Ramos (cell line): ENCODE data around the gene SARDH.

Experiments used
- in situ Hi-C: fragments of 300-500 bp; cut with MboI; formaldehyde crosslinking; loops from one replicate; pipeline ENCODE4 v1.14.3; 2022; ENCODE audit warnings: low sequenced_read_pairs; ENCODE audit not compliant: unreplicated experiment

The SARDH gene

DNA sequence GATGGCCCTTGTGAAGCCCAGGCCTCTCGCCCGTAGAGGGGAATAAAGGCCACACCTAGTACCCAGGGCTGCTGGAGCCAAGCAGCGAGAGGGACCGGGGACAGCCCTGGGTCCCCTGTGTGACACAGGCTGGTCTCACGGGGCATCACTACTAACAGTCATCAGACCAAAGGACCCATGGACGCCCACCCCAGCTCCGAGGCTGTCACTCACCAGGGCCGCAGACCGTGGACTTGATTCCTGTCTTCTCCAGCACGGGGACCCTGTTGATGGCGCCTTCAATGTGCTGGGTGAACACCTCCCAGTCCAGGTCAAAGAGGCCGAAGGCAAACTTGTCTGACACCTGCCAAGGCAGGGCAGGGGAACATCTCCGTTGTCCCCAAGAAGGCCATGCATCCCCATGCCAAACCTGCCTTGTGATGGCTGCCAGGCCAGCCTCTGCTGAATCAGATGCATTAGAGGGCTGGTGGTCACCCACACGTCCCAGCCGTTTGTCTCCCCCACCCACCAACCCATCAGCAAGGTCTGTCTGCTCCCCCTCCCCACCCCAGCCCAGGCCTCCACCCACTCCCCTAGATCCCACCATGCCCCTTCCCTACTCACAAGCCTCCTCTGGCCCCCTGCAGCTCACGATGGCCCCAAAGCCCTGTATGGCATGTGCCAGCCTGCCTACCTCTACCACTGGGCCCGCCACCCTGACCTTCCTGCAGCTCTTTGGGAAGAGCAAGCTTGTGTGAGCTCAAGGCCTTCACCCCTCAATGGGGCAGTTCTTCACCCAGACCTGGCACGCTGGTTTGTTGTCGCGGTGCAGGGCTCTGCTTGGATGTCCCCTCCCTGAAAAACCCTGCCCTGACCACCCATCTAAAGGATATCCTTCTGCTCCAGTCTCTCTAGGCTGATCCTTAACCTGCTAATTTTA, 20.8 kb downstream of the SARDH start:
- in situ Hi-C loops = loop anchor here (5.0 kb wide), 1 partner anchor 180 kb away; no protein-coding TSS in a partner anchor

DNA sequence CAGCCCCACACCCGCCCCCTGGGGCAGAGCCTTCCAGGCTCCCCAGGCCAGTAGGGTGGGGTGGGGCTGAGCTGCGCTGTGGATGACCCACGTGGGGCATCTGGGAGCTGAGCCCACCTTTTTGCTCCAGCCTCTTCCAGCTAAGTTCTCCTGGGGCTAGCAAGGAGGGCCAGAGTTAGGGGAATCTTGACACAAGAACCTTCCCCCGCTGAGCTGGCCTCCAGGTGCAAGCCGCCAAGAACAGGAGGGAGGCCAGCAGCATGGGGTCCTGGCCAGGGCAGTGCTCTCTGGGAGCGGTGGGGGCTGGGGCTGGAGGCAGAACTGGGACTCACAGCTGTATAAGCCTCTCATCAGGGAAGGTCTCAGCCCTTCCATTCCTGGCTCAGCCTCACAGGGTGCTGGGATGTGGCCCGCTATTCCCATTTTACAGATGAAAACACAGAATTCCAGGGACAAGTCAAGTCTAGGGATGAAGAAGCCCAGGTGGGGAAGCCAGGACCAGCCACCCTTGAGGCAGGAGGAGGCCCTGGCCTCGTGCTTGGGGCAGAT, 21.5 kb downstream of the SARDH start:
- in situ Hi-C loops = loop anchor here (5.0 kb wide), 1 partner anchor 179 kb away; no protein-coding TSS in a partner anchor

GRCh38 chr9:133715866-133716563, 22.1 kb downstream of the SARDH start:
- in situ Hi-C loops = loop anchor here (5.0 kb wide), 1 partner anchor 179 kb away; no protein-coding TSS in a partner anchor

DNA sequence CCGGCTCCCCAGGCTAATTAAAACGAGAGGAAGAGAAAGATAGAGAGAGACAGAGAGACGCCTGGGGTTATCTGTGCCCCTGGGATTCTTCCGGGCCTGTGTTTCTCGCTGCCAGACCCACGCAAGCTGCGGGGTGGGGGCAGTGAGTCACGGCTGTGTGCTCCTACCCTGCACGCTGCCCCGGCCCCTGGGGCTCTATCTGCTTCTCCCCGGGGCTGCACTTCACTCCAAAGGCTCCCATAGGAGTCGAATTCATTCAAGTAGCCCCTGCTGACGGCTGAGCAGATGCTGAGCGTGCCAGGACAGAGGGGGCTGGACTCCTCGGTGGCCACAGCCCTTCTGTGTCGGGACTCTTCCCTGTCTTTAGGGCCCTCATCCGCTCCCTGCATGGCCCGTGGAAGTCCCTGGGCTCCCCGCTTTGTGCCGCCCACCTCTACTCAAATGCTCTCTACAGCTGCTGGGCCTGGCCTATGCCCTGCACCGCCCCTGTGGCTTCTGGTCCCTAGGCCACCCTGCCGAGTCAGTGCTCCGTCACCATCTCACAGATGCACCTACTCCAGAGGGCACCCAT, 22.8 kb downstream of the SARDH start:
- in situ Hi-C loops = loop anchor here (5.0 kb wide), 1 partner anchor 178 kb away; no protein-coding TSS in a partner anchor

GRCh38 chr9:133714606-133715294, 23.4 kb downstream of the SARDH start:
- in situ Hi-C loops = loop anchor here (5.0 kb wide), 1 partner anchor 177 kb away; no protein-coding TSS in a partner anchor

DNA sequence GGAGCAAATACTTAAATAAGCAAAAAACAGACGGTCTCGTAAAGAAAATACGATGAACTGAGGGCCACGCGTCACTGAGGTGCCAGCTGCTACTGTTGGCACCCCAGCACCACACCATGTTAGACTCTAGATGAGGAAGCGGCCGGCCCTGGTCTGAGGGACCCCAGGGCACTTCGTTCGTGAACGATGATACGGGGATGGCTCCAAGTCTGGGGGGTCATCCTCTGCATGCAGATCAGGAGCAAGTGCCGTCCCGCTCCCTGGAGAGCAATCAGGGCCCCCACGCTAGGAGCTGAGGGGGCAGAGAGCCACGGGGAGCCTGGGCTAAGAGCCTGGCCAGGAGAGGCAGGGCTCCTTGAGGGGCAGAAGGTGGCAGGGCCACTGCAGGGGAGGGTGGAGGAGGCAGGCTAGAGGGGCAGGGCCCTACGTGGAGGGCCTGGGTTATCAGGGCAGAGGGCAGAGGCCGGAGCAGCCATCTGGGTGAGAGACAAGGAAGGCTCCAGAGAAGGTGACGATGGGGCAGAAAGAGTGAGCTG, 24.1 kb downstream of the SARDH start:
- in situ Hi-C loops = no loop called here

- in situ Hi-C loops = no loop called here
Measured at GRCh38 chr9:133713150-133713959, 24.8 kb downstream of the SARDH start.

- in situ Hi-C loops = no loop called here
Measured at GRCh38 chr9:133712221-133713100, 25.7 kb downstream of the SARDH start.

DNA sequence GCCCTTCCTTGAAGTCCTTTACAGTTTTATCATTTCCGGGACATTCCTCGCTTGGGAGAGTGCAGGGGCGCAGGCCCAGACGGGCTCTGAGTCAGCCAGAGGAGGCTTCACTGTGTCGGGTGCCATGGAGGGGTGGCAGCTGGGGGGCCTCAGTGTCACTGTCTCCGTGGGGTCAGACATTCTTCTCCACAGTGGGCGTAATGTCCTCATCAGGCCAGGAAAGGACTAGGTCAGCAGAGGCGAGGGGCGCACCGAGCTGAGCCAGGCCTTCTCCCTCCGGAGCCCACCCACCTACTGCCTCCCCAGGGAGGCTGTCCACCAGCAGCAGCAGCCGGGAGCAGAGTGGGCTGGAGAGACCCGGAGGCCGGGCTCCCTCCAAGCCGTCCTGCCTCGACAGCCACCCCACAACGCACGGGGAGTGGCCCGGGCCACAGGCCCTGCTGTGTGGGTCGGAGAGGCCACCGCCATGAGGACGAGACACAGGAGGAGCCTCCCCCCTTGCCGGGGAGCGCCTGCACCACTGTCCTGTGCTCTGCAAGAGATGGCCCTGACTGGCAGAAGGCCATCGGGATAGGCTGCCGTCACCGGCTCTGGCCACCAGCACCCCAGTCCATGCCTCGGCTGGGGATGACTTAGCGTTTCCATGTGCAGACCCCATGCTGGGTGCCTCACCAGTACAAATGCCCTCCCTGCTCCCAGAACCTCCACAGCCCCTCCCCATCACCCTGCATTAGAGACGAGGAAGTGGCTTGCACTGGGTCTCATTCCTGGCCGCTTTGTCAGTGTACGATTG, 26.5 kb downstream of the SARDH start:
- in situ Hi-C loops = no loop called here

DNA sequence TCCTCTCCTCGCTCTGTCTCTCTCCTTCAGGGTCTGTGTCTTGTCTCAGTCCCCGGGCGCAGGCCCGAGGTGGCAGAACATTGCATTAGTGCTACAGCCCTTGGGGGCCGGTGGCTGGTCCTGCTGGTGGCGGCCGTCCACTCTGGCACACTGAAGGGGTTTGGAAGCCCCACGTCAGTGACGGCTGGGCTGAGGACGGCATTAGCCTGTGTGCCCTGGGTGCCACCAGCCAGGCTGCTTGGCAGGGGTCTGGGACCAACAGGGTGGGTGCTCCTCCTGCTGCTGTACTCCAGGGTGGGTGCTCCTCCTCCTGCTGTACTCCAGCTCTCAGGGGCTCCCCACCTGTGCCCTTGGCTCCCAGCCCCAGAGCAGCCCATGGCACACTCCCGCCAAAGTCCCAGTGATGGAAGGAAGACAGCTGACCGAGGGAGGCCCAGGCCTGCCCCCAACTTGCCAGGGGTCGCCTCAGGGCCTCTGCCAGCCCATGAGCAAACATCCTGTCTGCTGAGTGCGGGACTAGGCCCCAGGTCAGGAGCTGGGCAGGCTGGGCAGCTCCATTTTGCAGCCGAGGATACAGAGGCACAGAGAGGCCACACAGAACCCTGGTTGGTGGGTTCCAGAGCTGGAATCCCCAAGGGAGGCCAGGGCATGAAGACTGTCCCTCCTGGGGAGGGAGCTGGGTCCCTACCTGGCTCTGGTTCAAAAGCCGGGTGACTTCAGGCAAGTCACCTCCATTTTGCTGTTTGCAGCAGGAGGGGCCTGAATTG, 27.3 kb downstream of the SARDH start:
- in situ Hi-C loops = no loop called here

DNA sequence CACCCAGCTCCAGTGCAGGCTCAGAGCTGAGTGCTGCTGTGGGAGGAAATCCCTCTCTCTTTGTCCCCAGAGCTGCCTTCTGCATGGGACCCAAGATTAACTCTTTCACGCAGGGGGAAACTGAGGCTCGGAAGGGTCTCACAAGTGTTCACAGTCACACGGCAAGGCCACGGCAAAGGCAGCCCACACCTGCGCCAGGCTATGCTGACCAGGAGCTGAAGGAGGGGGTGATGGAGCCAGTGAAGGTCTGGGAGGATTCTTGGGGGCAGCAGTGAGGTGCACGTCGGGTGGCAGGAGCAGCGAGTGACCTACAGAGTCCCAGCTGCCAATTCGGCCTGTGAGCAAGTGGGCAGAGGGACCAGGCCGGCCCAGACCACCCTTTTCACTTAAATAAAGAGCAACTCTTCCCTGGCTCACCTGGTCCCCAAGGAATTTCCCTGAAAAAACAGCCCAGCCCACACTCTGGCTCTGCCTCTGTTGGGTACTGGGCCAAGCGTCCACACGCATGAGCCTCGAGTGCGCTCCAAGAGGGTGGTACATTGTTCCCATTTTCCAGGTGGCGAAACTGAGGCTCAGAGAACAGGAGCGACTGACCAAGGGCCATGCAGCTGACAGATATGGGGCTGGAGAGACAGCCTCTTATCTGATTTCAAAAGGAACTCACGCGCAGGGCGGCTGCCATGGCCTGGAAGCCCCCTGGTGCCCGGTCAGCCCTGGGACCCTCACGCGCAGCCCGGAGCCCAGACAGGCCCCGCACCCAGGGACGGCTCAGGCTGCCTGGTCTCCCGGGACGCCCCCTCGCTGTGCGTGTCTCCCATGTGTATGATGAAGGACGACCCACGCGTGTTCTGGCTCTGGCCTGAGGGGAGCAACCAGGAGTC, 28.2 kb downstream of the SARDH start:
- in situ Hi-C loops = loop anchor here (5.0 kb wide), 1 partner anchor 123 kb away; no protein-coding TSS in a partner anchor

GRCh38 chr9:133709015-133709611, 29.0 kb downstream of the SARDH start:
- in situ Hi-C loops = loop anchor here (5.0 kb wide), 1 partner anchor 122 kb away; no protein-coding TSS in a partner anchor

DNA sequence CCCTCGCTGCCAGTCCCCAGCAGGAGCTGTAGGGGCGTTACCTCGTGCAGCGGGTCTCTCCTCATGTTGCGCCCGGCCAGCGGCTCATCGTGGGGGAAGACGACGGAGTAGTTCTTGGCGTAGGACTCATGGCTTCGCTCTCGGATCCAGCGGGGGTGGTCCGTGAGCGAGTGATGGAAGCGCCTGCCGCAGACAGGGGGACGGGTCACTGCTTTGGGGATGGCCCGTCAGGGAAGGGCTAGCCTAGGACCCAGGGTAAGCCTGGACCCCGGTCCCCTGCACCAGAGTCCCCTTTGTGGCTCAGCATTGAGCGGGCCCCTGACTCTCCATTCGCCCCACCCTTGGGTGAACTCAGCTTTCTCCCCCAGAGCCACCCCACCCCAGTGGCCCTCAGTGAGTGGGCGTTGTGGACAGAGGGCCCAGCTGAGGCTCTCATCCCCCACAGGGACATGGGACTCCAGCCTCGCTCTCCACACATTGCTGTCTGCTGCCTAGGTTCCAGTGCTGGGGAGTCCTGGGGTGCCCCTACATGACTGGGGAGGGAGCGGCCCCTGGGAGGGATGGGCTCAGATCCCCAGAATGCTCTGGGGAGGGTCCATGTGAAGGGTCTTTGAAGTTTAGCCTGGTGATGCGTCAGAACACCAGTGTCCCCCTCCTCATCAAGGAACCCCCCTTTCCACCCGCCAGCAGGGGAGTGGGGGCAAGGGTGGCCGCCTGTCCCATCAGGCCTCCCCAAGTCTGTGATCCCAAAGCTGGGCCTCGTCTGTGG, 29.7 kb downstream of the SARDH start:
- in situ Hi-C loops = loop anchor here (5.0 kb wide), 1 partner anchor 121 kb away; no protein-coding TSS in a partner anchor

GRCh38 chr9:133707763-133708245, 30.3 kb downstream of the SARDH start:
- in situ Hi-C loops = loop anchor here (5.0 kb wide), 1 partner anchor 121 kb away; no protein-coding TSS in a partner anchor
